ENCODE measurements around the gene NINJ1.

Gene NINJ1

DNA sequence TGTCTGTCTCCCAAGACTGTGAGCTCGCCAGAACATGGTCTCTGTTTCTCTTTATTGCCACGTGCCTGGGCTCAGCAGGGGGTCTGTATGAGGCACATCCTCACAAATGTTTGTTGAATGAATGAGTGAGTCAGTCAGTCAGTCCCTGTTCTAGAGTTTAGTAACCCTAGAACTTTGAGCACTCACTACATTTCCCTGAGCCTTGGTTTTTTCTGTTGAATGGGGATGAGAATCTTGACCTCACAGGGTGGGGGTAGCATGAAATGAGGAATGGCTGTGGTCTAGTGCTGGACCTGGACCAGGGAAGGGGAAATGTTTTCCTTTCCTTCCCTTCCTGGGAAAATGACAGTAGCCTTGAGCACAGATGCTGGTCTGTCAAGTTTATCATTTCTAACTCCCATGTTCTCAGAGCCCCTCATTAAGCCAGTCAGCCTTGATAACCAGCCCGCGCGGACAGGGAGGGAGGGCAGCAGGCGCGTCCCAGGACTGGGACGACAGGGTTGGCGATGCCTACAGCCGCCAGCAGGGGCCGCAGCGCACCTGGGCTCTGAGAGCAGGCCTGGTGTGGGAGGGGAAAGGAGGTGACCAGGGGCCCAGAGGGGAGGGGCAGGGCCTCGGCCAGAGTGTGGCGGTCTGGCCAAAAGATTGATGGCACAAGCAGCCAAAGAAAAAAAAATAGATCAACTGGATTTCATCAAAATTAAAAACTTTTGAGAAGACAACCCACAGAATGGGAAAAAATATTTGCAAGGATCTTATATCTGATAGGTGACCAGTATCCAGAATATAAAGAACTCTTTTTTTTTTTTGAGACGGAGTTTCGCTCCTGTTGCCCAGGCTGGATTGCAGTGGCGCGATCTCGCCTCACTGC is 25.8 kb upstream of the NINJ1 start:
- peak; percentile 70 for DNase-seq

GRCh38 chr9:93156475-93157008 is 22.5 kb upstream of the NINJ1 start:
- peak; percentile 17 for DNase-seq

- DNase-seq, result no peak
These were observed 21.8 kb upstream of the NINJ1 start for GRCh38 chr9:93155716-93156474.

GRCh38 chr9:93154293-93154903 is 20.3 kb upstream of the NINJ1 start:
- peak; percentile 46 for DNase-seq

DNA sequence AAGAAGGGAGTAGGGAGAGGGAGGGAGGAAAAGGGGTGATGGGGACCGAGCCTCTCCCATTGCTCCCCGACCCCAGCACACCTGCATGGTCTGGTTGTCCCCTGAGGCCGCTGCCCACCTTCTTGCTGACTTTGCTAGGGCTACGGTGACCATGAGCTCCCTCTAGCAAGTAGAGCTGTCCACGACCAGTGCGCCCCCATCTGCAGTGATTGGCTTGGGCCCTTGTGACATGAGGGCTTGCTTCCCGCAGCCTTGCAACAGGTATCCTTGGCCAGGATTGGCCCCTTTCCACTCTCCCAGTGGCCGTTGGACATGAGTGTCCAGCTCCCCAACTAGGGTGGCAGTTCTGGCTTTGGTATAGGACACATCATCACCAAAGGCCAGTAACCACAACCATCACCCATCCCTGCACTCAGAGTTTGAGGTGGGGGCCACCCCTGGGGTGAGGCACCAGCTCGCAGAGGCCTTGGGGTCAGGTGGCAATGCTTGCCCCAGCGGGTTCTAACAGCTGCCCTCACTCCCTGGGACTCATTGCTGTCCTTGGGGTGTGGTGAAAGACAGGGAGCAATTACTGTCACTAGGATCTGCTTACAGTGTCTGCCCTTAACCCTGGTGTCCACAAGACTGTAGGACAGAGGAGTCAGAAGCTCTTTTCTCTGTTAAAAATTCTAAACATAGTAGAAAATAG is 17.2 kb upstream of the NINJ1 start:
- no peak for DNase-seq

- DNase-seq, result no peak
These were observed 15.3 kb upstream of the NINJ1 start for GRCh38 chr9:93149361-93149760.

DNA sequence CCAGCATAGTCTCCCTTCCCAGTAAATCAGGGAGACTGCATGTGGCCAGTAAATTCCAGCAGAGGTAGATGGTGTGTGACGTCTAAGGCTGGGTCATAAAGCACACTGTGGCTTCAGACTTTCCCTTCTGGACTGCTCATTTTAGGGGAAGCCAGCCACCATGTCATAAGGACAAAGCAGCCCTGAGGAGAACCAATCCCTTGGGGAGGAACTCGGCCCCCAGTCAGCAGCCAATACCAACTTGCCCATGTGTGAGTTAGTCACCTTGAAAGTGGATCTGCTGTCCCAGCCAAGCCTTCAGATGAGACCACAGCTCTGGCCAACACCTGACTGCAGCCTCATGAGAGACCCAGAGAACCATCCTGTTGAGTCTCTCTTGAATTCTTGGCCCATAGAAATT is 14.7 kb upstream of the NINJ1 start:
- no peak for DNase-seq

DNA sequence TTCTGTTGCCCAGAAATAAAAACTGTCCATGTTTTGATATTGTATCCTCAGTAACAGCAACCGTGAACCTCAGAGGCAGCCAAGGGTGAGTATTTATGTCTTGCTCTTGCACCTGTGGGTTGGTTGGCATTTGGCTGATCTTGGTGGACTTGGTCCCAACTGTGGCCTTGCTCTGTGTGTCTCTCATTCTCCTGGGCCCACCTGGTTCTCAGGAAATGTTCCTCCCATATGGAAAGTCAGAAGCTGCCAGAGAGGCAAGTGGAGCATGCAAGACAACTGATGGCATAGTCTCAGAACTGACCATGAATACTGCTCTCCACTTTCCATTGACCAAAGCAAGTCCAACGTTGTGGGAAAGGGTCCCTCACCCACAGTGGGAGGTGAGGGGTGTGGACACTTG is 13.6 kb upstream of the NINJ1 start:
- DNase-seq, result no peak

DNA sequence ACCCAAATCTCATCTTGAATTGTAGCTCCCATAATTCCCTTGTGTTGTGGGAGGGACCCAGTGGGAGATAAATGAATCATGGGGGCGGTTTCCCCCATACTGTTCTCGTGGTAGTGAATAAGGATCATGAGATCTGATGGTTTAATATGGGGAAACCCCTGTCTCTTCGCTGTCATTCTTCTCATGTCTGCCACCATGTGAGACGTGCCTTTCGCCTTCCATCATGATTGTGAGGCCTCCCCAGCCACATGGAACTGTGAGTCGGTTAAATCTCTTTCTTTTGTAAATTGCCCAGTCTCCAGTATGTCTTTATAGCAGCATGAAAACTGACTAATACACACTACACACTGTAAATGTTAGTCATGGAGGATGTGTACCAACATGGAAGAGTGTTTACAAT is 12.6 kb upstream of the NINJ1 start:
- peak; percentile 34 for DNase-seq

DNA sequence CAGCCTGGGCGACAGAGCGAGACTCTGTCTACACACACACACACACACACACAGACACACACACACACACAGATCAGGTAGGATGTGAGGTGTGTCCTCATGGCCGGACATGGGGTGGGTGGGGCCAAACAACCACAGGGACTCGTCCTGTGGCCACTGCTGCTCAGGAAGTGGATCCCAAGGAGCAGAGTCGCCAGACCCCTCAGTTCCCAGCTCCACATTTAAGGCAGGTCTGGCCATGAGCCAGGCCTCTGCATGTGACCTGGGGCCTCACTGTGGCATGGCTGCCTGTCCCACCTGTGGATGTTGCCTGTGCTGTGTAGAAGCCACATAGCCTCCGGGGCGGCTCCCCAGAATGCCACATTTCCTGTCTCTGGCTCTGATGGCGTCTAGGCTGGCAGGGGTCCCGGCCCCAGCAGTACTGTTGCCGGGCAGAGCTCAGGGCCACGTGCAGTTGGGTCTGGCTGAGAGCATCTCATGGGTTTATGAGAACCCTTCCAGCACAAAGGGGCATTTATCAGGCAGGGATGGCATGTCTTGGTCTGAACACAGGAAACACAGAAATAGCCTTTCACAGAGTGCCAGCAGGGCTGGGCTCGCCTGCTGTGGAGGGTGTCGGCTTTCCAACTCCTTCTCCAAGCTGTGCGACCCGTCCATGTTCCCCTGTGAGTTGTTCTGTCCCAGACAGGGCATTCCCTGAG is 9.9 kb upstream of the NINJ1 start:
- peak; percentile 79 for DNase-seq

DNA sequence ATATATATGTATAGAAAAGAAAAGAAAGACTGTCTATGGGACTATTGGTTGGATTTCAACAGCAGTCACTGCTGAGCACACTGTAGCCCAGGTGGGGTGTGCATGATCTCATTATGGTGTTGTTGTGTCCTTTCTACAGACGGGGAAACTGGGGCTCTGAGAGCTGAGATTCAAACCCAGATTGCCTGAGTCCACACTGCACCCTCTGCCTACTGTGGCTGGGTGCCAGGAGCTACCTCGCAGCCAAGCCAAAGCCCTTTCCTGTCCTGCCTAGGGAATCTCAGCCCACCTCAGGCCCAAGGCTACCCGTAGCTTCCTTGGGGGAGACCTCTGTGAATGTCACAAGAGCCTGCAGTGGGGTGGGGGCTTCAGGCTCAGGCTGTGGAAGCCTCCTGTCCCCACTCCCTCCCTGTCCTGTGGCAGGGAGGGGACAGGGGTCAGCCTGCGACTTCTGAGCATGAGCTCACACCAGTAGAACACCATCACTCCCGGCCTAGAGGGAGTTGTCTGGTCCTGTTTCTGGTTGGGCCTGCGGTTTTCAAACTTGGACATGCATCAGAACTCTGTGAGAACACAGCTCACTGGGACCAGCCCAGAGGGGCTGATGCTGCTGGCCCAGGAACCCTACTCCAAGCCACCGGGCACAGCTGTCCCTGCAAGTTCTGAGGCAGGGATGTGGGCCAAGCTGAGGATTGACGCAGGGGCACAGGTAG is 7.9 kb upstream of the NINJ1 start:
- DNase-seq, result no peak

DNA sequence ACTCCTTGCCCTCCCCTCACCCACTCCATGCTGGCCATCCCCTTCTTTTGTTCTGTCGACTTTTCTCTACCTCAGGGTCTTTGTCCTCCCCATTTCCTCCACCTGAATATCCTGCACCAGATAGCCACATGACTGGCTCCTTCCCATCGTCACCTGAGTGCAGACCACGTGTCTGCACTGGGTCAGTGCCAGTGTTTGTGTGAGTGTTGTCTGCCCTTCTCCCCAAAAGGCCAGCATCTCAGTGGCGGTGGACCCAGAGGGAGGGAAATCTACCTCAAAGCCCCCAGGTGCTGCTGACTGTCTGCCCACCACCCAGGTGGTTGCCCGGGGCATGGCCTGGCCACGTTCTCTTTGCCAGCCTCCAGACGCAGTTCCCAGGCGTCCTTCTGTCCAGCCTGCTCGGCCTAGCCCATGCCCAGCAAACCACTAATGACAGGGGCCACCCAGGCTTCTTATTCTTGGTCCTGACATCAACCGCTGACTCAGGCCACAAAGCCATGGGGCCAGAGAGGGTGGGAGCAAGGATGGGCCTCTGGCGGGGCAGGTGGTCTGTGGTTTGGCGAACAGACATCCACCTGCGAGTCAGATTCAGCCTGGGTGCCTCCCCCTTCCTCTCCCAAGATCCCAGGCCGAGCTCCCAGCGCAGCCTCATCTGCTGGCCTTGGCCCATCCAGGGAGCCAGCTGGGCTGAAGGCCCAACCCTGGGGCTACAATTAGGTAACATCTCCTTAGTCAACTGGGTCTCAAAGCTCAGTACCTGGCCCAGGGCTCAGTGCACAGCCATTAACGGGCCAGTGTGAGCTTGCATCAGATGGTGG is 5.5 kb upstream of the NINJ1 start:
- DNase-seq, result no peak

DNA sequence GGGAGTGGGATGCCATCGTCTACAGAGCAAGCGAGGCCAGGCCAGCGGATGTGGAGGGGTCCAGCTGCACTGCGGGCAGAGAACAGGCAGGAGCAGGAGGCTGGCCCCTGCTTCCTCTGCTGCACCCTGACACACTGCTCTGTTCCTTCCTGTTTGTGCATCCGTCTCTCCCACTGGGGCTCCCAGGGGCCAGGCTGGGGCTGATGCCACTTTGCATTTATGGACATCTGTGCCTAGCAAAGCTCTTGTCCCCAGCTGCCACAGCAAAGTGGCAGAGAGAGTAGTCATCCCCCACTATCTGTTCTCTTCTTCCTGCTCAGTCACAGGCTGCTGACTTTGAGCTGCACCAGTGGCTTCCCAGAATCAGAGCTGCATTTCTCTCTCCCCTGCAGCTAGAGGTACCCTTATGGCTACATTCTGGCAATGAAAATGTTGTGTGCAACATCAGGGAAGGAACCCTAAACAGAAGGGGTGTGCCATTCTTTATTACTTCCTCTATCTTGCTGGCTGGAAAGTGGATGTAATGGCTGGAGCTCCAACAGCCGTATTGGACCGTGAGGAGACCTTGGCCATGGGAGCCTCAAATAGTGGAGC is 4.2 kb upstream of the NINJ1 start:
- no peak for DNase-seq

DNA sequence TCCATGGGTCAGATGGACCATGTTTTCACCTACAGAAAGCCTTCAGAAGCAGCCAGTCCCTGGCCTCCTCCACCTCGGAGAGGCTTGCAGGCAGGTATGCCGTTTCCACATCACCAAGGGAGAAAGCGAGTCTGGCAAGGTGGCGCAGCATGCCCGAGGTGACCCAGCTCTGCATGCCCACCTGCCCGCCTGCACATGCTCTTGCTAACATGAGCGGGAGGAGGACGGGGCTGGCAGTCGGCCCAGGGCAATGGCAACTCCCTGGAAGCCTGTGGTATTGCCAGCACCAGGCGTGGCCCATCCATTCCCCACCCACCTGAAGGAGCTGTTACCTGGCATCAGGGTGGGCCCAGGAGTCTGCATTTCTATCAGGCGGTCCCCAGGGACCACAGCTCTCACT is 3.3 kb upstream of the NINJ1 start:
- DNase-seq, result no peak

GRCh38 chr9:93136011-93136440 is 2.0 kb upstream of the NINJ1 start:
- DNase-seq, result no peak

GRCh38 chr9:93134740-93135444 is 841 bp upstream of the NINJ1 start:
- no peak for DNase-seq

GRCh38 chr9:93133681-93134014 is 403 bp downstream of the NINJ1 start:
- DNase-seq, result no peak

DNA sequence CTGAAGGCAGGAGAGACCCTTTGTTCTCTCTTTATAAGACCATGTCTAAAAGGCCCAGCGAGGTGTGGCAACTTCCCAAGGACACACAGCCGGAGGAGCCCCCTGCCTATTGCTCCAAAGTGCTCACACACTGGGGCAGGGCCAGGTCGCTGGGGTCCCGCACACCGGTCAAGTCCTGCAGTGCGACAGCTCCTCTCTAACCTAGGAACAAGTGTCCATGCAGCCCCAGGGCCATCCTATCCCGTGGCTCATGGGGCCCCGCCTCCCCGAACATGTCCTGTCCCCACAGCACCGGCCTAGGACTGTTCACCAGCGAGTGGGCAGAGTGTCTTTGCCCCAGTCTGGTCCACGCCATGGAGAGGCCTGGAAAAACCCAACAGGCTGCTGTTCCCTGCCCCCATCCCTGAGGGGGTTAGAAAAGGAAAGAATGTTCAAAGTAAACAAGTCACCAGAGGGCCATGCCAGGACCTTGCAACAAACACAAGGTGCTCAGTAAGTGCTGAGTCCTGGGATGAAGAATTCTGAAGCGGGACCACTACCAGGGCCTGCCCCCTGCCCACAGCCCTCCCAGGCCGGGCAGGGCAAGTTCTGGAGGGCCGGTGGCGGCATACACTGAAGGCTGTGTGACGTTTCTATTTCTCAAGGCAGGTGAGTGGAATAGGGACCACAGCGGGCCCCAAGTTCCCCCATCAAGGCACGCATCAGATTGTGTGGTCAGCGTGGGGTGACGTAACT is 938 bp downstream of the NINJ1 start:
- peak; percentile 78 for DNase-seq

All from CD4-positive, alpha-beta T cell treated with Interleukin-17A for 1 hour (primary cell).